BE2C (cell line): ENCODE measurements around the gene ZNF730.
"Not testable (repeated sequence)": the region's sequence is repeated elsewhere in the genome, so short reads cannot be mapped to it uniquely, and the experiment has no call there.

Source experiments
- DNase-seq: peaks from one replicate; pipeline ENCODE4 v3.0.0-alpha.2; 2020
- H3K27me3 ChIP-seq: fragments of 250-450 bp; sonication (Bioruptor Pico); 2 replicates; pipeline ENCODE4 v1.5.1; 2020; ENCODE audit warnings: mild to moderate bottlenecking
- H3K36me3 ChIP-seq: fragments of 250-450 bp; sonication (Bioruptor Pico); 2 replicates; pipeline ENCODE4 v1.5.1; 2020; ENCODE audit warnings: mild to moderate bottlenecking
- H3K4me1 ChIP-seq: fragments of 250-450 bp; sonication (Bioruptor Pico); 2 replicates; pipeline ENCODE4 v1.5.1; 2020
- H3K4me3 ChIP-seq: 2 replicates; pipeline ENCODE4 v1.5.1; 2011; ENCODE audit warnings: low read depth, low read length
- H3K9me3 ChIP-seq: fragments of 250-450 bp; sonication (Bioruptor Pico); 2 replicates; pipeline ENCODE4 v1.5.1; 2020
- TF ChIP-seq, protein P1 (sequence below): IDR thresholded peaks from 2 replicates; pipeline ENCODE4 v1.5.1; 2012; ENCODE audit warnings: mild to moderate bottlenecking, low read depth, low read length

Gene ZNF730

DNA sequence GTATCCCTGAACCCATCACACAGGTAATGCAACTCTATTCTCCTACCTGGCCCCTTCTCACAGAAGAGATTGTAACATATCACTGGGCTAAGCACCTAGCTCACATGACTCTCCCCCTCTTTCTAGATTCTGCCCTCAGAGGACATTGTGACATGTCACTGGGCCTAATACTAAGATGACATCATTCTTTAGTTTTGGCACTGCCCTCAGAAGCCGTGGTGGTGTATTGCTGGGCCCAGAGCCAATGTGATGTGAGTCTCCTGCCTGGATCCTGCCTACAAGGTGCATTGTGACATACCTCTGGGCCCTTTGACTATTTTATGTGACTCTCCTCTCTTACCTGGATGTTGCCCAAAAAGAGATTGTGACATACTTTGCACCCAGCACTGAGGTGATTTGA, 21.4 kb upstream of the ZNF730 start:
- no peaks in the 10 kb centered on the region for H3K27me3 ChIP-seq

DNA sequence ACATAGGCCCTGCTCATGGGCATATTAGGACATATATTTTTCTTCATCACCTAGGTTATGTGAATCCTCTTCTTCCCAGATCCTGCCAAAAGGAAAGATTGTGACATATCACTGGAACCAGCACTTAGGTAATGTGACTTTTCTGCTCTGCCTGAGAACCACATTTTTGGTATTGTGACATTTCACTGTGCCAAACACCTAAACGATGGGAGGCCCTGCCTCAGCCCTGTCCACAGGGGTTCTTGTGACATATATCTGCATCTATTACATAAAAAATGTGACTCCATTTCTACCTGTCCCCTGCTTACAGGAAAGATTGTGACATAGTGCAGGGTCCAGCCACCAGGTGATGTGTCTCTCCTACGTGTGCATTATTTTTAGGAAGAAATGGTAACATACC, 18.5 kb upstream of the ZNF730 start:
- Histone ChIP-seq H3K36me3 (peaks cover 40% of the 10 kb centered on the region), H3K27me3 (no peaks in the 10 kb centered on the region), H3K4me1 (no peaks in the 10 kb centered on the region), H3K9me3 (peaks cover 4% of the 10 kb centered on the region), H3K4me3 (no peak overlapping the region)
- TF ChIP-seq, protein P1, sequence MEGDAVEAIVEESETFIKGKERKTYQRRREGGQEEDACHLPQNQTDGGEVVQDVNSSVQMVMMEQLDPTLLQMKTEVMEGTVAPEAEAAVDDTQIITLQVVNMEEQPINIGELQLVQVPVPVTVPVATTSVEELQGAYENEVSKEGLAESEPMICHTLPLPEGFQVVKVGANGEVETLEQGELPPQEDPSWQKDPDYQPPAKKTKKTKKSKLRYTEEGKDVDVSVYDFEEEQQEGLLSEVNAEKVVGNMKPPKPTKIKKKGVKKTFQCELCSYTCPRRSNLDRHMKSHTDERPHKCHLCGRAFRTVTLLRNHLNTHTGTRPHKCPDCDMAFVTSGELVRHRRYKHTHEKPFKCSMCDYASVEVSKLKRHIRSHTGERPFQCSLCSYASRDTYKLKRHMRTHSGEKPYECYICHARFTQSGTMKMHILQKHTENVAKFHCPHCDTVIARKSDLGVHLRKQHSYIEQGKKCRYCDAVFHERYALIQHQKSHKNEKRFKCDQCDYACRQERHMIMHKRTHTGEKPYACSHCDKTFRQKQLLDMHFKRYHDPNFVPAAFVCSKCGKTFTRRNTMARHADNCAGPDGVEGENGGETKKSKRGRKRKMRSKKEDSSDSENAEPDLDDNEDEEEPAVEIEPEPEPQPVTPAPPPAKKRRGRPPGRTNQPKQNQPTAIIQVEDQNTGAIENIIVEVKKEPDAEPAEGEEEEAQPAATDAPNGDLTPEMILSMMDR = no peak
- DNase-seq = no peak

More for the DNA sequence above, 21.4 kb upstream of the ZNF730 start:
- H3K9me3 ChIP-seq = peaks cover 4% of the 10 kb centered on the region
- TF ChIP-seq, protein P1 = no peak
- H3K36me3 ChIP-seq = peaks cover 48% of the 10 kb centered on the region
- no peaks in the 10 kb centered on the region for H3K4me1 ChIP-seq
- no peak overlapping the region for H3K4me3 ChIP-seq
- no peak for DNase-seq

DNA sequence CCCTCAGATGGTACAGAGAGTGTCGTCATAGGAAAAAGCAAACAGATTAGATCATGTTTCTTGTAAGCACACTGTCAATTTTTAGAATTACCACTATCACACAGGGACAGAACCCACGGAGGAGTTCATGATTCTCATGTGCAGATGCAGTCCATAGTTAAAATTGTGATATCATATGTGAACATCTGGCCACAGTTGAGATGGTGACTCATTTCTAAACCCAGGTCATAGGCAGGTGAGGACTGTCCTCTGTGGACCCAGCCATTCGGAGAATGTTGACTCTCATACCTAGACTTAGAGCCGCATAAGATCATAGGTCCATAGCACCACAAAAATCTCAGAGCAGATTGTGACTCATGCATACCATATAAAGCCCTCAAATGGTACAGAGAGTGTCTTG, 17.8 kb upstream of the ZNF730 start:
- Histone ChIP-seq H3K4me1 (no peaks in the 10 kb centered on the region), H3K9me3 (peaks cover 4% of the 10 kb centered on the region), H3K4me3 (no peak overlapping the region), H3K27me3 (no peaks in the 10 kb centered on the region), H3K36me3 (peaks cover 40% of the 10 kb centered on the region)
- no peak for DNase-seq
- TF ChIP-seq, protein P1 = no peak

DNA sequence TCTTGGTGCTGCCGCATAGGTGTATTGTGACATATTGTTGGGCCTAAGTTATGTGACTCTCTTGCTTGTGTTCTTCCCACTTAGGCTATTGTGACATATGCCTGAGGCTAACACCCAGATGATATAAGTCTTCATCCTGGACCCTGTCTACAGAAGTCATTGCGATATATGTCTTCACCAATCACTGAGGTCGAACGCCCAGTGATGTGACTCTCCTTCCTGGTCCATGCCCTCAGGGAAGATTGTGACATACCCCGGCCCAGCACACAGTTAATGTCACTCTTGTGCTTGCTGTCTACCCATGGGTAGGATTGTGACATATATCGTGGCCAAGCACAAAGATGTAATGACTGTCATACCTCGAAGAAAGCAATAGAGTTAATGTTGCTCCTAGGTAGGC, 16.9 kb upstream of the ZNF730 start:
- Histone ChIP-seq H3K4me3 (no peak overlapping the region), H3K9me3 (peaks cover 4% of the 10 kb centered on the region), H3K36me3 (peaks cover 34% of the 10 kb centered on the region), H3K4me1 (no peaks in the 10 kb centered on the region), H3K27me3 (no peaks in the 10 kb centered on the region)
- no peak for DNase-seq
- TF ChIP-seq, protein P1 = no peak

DNA sequence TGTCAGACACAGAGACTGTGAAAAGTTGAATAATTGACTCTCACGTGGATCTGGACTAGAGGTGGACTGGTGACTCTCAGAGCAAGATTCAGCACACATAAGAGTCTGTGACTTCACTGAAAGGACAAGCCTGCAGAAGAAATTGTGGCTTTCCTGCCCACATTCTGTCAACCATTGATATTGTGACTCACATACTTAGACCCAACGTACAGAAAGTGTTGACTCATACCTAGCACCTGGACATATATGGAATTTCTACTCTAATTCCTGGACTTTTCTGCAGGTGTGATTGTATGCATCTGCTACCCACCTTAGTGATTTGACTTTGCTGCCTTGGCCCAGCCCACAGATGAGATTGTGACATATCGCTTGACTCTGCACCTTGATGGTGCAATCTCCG, 15.6 kb upstream of the ZNF730 start:
- Histone ChIP-seq H3K27me3 (no peaks in the 10 kb centered on the region), H3K9me3 (peaks cover 4% of the 10 kb centered on the region), H3K36me3 (peaks cover 26% of the 10 kb centered on the region), H3K4me3 (no peak overlapping the region), H3K4me1 (no peaks in the 10 kb centered on the region)
- DNase-seq = no peak
- TF ChIP-seq, protein P1 = no peak

DNA sequence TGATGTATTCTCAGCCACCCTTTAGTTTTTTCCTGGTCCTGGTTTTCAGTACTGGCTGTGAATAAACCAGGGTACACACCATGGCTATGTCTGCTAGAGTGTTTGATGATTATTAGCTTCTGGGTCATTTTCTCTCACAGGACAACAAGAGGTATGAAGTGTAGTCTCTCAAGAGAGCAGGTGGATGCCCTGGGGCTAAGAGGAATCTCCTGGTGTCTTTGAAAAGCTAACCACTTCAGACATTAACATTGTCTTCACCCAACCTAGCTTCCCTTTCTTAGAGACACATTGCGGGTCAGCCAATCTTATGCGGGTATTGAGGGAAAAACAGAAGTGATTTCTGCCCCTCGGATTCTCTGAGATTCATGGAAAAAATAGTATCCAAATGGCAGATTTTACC, 1.6 kb downstream of the ZNF730 start:
- TF ChIP-seq, protein P1 = no peak
- Histone ChIP-seq H3K27me3 (no peaks in the 10 kb centered on the region), H3K4me1 (no peaks in the 10 kb centered on the region), H3K4me3 (no peak overlapping the region; the same call in 1 of the 2 replicates), H3K9me3 (no peaks in the 10 kb centered on the region; the same call in 1 of the 2 replicates), H3K36me3 (peaks cover 12% of the 10 kb centered on the region)
- no peak for DNase-seq

DNA sequence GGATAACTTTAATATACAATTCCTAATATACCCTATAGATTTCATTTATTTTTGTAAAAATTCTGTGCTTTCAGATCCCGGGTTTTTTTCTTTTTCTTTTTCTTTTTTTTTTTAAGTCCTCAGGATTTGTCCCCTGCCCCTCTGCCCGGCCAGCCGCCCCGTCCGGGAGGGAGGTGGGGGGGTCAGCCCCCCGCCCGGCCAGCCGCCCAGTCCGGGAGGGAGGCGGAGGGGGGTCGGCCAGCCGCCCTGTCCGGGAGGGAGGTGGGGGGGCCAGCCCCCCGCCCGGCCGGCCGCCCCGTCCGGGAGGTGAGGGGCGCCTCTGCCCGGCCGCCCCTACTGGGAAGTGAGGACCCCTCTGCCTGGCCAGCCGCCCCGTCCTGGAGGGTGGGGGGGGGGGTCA, 17.4 kb downstream of the ZNF730 start:
- not testable (repeated sequence) for H3K36me3 ChIP-seq, DNase-seq, H3K4me3 ChIP-seq, H3K9me3 ChIP-seq, H3K27me3 ChIP-seq, H3K4me1 ChIP-seq
